ENCODE results near the gene NOP10.

NOP10 gene

DNA sequence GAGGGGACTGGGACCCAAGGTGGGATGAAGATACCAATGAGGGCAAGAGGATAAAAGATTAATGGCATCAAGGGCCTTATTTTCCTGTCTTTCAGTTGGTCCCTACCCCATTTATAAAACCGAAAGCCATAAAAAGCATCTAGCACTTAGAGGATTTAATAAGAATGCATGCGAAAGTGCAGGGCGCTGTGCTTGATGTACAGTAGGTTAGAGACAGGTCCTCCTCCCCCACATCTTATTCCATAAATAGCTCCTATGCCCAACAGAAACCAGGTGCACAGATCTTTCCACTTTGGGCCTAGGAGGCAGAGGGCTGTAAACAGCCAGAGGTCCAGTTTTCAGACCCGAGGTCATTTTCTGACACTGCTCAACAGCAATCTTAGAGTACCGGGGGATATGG lies 22.9 kb upstream of the NOP10 start:
- TF ChIP-seq SIN3A (IDR thresholded peaks at IDR 0.05; ENCODE audit: borderline replicate concordance, insufficient read depth, low read length) (no peak), POLR2AphosphoS5 (IDR thresholded peaks at IDR 0.05; ENCODE audit: low read depth, low read length) (no peak), FOXP2 (optimal IDR thresholded peaks at IDR 0.05; ENCODE audit: borderline replicate concordance, extremely low read depth, extremely low read length, insufficient read depth) (no peak), TAF1 (IDR thresholded peaks at IDR 0.05; ENCODE audit: borderline replicate concordance, insufficient read depth, low read length) (no peak)
- TF ChIP-seq, protein P1, sequence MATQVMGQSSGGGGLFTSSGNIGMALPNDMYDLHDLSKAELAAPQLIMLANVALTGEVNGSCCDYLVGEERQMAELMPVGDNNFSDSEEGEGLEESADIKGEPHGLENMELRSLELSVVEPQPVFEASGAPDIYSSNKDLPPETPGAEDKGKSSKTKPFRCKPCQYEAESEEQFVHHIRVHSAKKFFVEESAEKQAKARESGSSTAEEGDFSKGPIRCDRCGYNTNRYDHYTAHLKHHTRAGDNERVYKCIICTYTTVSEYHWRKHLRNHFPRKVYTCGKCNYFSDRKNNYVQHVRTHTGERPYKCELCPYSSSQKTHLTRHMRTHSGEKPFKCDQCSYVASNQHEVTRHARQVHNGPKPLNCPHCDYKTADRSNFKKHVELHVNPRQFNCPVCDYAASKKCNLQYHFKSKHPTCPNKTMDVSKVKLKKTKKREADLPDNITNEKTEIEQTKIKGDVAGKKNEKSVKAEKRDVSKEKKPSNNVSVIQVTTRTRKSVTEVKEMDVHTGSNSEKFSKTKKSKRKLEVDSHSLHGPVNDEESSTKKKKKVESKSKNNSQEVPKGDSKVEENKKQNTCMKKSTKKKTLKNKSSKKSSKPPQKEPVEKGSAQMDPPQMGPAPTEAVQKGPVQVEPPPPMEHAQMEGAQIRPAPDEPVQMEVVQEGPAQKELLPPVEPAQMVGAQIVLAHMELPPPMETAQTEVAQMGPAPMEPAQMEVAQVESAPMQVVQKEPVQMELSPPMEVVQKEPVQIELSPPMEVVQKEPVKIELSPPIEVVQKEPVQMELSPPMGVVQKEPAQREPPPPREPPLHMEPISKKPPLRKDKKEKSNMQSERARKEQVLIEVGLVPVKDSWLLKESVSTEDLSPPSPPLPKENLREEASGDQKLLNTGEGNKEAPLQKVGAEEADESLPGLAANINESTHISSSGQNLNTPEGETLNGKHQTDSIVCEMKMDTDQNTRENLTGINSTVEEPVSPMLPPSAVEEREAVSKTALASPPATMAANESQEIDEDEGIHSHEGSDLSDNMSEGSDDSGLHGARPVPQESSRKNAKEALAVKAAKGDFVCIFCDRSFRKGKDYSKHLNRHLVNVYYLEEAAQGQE (IDR thresholded peaks at IDR 0.05; ENCODE audit: insufficient read depth in 1 of 2, low read depth in 2 of 2, low read length in 2 of 2) = no peak

DNA sequence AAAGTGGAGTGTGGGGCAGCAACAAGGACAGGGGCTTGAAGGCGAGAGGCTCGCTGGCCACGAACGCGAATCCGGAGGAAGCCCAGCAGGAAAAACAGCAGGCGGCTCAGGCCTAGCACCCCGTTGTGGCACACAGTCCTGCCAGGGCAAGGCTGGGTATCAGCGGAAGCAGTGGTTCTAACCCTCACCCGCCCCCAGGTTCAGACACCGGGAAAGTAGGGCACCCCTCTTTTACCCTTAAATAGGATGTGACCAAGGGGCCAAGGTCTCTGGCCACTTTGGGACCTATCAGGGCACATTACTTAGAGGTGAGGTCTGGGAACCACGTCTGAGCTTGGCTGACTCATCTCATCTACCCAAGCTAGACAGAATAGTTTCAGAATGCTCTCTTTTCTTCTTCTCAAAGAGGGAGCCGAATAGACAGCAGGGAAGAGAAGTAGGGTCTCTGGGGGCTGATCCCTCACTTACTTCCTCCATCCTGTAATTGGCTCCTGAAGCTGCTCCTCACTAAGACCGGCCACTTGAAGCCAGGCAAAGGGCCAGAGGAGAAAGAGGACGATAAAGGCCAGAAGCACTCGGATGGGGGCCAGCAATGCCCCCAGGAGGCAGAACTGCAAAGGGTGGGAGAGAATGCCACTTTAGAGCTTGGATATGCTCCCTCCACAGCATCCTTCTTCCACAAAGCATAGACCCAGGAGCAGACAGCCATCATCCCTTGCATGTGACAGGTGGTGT lies 22.3 kb upstream of the NOP10 start:
- TF ChIP-seq POLR2AphosphoS5 (IDR thresholded peaks at IDR 0.05; ENCODE audit: low read depth, low read length) = no peak
- no peak for TF ChIP-seq TAF1 (IDR thresholded peaks at IDR 0.05; ENCODE audit: borderline replicate concordance, insufficient read depth, low read length)
- no peak for TF ChIP-seq FOXP2 (optimal IDR thresholded peaks at IDR 0.05; ENCODE audit: borderline replicate concordance, extremely low read depth, extremely low read length, insufficient read depth)
- no peak for TF ChIP-seq SIN3A (IDR thresholded peaks at IDR 0.05; ENCODE audit: borderline replicate concordance, insufficient read depth, low read length)
- TF ChIP-seq, protein P1 (IDR thresholded peaks at IDR 0.05; ENCODE audit: insufficient read depth in 1 of 2, low read depth in 2 of 2, low read length in 2 of 2) = no peak

DNA sequence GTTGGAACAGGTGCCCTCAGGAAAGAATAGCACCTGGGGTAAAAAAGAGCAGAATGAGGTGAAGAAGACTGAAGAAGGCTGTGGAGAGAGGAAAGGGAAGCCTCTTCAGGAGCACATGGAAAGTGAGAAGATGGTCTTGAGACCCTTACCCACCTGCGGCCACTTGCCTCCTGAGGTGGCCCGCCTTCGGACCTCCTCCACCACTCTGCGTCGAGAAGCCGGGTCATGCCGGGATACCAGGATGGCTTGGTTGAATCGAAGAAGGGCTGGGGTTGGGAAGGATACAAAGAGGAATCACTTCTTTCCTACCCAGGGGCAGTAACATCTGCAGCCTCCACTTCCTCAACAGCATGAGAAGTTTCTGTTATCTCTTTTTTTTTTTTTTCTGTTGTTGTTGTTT lies 21.1 kb upstream of the NOP10 start:
- TF ChIP-seq POLR2AphosphoS5 (IDR thresholded peaks at IDR 0.05; ENCODE audit: low read depth, low read length) (no peak), SIN3A (IDR thresholded peaks at IDR 0.05; ENCODE audit: borderline replicate concordance, insufficient read depth, low read length) (no peak), TAF1 (IDR thresholded peaks at IDR 0.05; ENCODE audit: borderline replicate concordance, insufficient read depth, low read length) (no peak), FOXP2 (optimal IDR thresholded peaks at IDR 0.05; ENCODE audit: borderline replicate concordance, extremely low read depth, extremely low read length, insufficient read depth) (no peak)
- TF ChIP-seq, protein P1 (IDR thresholded peaks at IDR 0.05; ENCODE audit: insufficient read depth in 1 of 2, low read depth in 2 of 2, low read length in 2 of 2) = no peak

DNA sequence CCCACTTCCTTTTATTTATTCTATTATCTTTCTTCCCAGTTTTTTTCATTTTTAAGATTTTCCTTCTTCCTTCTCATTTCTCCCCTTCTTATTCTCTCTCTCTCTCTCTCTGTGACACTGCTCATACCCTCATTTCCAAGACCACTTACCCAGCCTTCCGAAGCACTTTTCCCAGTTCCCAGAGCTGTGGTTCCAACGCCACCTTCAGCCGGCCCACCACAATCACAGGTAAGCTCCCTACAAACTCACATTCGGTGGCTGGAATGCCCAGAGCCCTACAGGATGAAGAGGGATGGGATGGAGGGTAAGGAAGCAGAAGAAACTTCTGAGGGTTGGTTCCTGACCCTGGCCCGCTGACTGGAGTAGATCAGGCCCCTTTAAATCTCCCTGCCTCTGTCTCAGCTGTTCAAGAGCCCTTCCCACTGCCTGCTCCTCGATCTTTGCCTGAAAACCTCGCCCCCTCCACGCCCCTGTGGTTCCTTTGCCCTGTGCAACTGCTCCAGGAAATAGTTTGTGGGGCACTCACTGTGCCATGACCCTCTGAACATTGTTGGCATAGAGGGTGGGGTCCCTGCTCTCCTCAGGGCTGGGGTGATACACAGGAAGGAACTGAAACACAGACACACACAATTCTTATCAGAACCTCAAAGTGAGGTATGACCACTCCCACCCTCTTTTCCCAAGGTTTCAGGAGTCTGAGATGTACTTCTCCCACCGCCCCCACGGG lies 19.3 kb upstream of the NOP10 start:
- no peak for TF ChIP-seq SIN3A (IDR thresholded peaks at IDR 0.05; ENCODE audit: borderline replicate concordance, insufficient read depth, low read length)
- TF ChIP-seq TAF1 (IDR thresholded peaks at IDR 0.05; ENCODE audit: borderline replicate concordance, insufficient read depth, low read length) = no peak
- TF ChIP-seq, protein P1 (IDR thresholded peaks at IDR 0.05; ENCODE audit: insufficient read depth in 1 of 2, low read depth in 2 of 2, low read length in 2 of 2) = no peak
- no peak for TF ChIP-seq FOXP2 (optimal IDR thresholded peaks at IDR 0.05; ENCODE audit: borderline replicate concordance, extremely low read depth, extremely low read length, insufficient read depth)
- TF ChIP-seq POLR2AphosphoS5 (IDR thresholded peaks at IDR 0.05; ENCODE audit: low read depth, low read length) = no peak
